ENCODE data around the gene PRKAB1.

The PRKAB1 gene

GRCh38 chr12:119664642-119665041 lies 3.3 kb upstream of the PRKAB1 start:
- H3K4me3 ChIP-seq (ENCODE audit: low read length), result no peak overlapping the region
- no peak for TF ChIP-seq CTCF (IDR thresholded peaks at IDR 0.05; ENCODE audit: insufficient read depth, low read depth, low read length, missing control alignments)
- no peak for DNase-seq (ENCODE audit: low read depth)

- no peak for TF ChIP-seq CTCF (IDR thresholded peaks at IDR 0.05; ENCODE audit: insufficient read depth, low read depth, low read length, missing control alignments)
- DNase-seq (ENCODE audit: low read depth), result no peak
- no peak overlapping the region for H3K4me3 ChIP-seq (ENCODE audit: low read length)
These were observed 2.6 kb upstream of the PRKAB1 start for GRCh38 chr12:119665164-119665929.

DNA sequence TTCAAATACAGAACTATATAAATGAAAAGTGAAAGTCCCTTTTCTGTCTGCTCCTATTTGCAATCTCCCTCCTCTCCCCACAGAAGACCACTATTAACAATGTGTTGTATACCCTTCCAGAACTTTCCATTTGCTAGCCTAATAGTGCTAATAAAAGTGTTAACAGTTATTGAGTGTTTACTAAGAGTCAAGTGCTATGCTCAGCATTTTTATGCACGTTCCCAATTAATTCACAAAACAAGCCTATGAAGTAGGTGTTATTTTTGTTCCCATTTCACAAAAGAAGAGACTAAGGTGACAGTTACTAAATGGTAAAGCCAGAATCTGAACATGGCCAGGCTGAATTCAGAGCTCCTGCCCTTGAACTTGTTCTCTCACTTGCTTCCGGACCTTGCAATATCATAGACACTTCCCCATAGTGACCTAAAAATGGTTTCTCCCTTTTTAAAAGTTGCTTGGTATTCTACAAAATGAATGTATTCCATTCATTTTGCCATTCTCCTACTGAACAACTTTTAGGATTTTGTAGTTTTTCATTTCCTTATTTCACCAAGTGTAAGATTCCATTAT lies 1.6 kb upstream of the PRKAB1 start:
- TF ChIP-seq CTCF (IDR thresholded peaks at IDR 0.05; ENCODE audit: insufficient read depth, low read depth, low read length, missing control alignments), result no peak
- H3K4me3 ChIP-seq (ENCODE audit: low read length), result no peak overlapping the region
- no peak for DNase-seq (ENCODE audit: low read depth)

DNA sequence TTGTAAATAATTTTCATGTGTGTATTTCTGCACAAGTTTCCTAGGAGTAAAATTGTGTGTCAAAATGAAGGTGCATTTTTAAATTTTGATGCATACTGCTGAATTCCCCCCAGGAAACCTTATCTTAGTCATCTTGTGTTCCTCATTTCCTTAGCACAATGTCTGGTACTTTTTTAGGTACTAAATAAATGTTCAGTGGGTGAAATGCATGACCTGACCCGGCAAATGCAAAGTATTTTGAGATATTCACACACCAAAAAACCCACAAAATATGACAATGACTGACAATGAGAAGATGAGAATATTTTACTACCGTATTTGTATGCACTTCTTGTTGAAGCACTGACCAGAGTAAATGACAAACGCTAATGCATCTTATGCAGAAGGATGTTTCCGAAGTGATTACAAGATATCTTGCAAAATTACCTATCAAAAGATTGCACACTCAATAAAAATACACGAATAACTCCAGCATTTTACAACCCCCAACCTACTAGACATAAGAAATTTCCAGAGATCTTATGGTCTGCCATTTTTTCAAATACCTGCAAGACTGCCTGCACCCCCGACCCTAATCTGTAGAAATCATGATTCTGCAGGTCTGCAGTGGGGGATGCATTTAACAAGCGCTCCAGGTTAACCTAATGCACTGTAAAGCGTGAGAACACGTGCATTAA lies 895 bp upstream of the PRKAB1 start:
- TF ChIP-seq CTCF (IDR thresholded peaks at IDR 0.05; ENCODE audit: insufficient read depth, low read depth, low read length, missing control alignments), result no peak
- no peak for DNase-seq (ENCODE audit: low read depth)
- H3K4me3 ChIP-seq (ENCODE audit: low read length), result peak overlapping the region; percentile 42

DNA sequence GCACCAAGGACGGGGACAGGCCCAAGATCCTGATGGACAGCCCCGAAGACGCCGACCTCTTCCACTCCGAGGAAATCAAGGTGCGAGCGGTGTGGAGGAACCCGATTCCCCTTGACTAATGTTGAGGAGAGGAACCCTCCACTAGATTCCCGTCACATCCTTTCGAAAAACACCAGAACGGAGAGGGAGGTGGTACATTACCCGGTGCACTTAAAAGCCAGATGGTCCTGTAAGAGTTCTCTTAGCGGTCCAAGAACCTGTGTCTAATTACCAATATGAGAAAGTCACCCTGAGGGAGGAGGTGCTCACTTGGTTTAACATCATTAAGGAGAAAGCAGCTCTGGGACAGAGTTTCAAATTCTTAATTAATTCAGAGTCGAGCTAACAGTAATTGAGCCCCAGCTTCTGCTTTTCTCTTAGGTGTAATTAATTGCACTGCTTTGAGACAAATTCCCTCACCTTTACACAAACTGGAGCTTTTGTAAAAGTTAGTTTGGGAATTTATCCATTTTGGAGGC lies 450 bp downstream of the PRKAB1 start:
- peak overlapping the region; percentile 96 for H3K4me3 ChIP-seq (ENCODE audit: low read length)
- TF ChIP-seq CTCF (IDR thresholded peaks at IDR 0.05; ENCODE audit: insufficient read depth, low read depth, low read length, missing control alignments), result no peak
- DNase-seq (ENCODE audit: low read depth), result peak; percentile 39

GRCh38 chr12:119669744-119670472 lies 2.0 kb downstream of the PRKAB1 start:
- H3K4me3 ChIP-seq (ENCODE audit: low read length), result peak overlapping the region; percentile 15
- no peak for TF ChIP-seq CTCF (IDR thresholded peaks at IDR 0.05; ENCODE audit: insufficient read depth, low read depth, low read length, missing control alignments)
- peak; percentile 81 for DNase-seq (ENCODE audit: low read depth)

All from epithelial cell of esophagus (primary cell).